ENCODE measurements around the gene SDC1.
"Not testable (repeated sequence)": the region's sequence is repeated elsewhere in the genome, so short reads cannot be mapped to it uniquely, and the experiment has no call there.

Gene SDC1

GRCh38 chr2:20195431-20196033 is 29.4 kb downstream of the SDC1 start:
- no peak for DNase-seq

DNA sequence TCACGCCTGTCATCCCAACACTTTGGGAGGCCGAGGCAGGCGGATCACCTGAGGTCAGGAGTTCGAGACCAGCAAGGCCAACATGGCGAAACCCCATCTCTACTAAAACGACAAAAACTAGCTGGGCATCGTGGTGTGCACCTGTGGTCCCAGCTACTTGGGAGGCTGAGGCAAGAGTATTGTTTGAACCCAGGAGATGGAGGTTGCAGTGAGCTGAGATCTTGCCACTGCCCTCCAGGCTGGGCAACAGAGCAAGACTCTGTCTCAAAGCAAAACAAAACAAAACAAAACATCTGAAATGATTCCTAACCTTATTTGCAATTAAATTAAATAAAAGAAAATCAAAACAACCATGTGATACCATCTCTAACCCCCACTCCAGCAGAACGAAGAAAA is 29.9 kb downstream of the SDC1 start:
- DNase-seq = not testable (repeated sequence)

DNA sequence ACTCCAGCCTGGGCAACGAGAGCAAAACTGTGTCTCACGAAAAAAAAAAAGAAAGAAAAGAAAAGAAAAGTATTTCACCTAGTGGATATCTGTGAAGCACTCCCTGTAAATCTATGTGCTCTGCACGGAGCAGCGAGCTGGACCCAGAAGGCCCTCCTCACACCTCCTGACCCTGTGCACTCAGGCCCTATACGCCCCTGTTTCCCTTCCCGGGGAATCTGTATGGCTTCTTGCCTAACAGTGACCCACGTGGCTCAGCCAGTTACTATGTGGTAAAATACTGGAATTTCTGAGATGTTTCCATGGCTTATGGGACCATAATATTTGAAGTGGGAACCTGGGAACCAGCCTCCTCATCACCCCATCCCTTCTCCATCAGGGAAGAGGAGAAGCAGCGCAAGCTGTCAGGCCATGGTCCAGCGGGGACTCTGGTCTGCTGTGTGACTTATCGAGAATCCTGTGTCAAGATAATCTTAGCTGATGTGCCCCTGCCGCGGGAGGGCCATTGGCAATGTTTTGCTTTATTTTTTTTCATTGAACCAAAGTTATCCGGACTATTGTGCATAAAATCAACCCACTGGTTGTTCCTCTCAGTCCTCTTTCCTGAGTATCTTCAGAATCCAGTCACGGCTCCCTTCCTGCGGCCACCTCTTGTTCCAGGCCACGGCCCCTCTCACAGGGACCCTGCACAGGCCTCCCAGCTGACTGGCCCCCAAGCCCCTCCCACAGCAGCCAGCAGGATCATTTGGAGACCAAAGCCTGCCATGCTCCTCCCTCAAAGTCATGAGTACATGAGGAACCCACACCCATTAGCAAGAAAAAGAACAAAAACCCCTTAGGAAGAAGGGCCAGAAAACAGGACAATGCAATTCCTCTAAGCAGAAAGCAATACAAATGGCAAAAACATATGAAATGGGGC is 30.6 kb downstream of the SDC1 start:
- no peak for DNase-seq

GRCh38 chr2:20193185-20193584 is 31.7 kb downstream of the SDC1 start:
- DNase-seq = no peak

DNA sequence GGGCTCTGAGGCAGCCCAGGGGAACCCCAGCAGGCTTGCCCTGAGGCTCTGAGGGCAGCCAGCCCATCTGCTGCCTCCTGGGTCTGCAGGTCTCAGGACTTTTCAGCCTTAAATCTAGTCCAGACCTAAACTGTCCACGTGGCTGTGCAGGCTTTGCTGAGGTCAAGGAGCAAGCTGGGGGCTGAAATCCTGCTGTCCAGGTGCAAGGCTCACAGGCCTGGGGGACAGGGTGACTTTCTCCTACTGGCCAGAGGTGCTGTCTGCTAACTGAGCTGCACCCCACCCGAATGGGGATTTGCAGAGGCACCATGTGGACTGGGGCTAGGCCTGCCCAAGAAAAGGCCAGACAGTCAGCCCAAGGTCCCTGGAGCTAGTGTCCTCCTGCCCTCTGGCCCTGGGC is 32.1 kb downstream of the SDC1 start:
- DNase-seq = no peak

GRCh38 chr2:20191714-20192569 is 33.0 kb downstream of the SDC1 start:
- DNase-seq = no peak

DNA sequence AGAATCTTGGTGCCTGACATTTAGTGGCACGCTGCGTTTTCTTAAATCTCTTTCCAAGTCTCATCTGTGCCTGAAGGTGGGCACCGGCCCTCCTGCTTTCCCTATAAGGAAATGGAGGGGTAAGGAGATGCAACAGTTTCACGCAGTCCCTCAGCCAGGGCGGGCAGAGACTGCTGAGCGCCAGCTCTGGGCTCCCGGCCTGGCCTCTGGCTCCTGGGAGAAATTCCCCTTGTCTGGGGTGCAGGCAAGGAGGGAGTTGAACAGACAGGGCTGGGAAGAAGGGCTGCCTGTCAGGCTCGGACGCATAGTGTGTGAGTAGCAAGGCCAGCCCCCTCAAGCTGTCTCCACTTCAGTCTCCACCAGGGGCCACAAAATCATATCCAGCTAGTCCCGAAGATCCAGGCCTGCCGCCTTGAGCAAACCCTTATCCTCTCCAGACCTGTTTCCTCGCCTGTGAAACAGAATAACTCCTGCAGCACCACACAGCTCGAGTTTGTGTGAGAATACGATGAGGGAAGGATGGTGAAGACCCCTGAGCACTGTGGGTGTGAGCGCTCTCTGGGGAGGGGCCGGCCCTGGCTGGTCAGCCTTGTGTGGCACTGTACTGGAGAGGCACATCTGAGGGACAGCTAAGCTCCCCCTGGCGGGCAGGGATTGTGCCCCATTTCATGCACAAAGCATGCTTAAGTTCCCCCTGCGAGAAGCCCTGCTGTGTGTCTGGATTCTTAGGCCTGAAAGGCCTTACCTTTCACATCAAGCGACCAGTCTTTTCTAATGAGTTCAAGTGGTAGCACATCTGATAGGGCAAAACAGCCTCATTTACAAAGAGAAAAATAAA is 33.8 kb downstream of the SDC1 start:
- no peak for DNase-seq

DNA sequence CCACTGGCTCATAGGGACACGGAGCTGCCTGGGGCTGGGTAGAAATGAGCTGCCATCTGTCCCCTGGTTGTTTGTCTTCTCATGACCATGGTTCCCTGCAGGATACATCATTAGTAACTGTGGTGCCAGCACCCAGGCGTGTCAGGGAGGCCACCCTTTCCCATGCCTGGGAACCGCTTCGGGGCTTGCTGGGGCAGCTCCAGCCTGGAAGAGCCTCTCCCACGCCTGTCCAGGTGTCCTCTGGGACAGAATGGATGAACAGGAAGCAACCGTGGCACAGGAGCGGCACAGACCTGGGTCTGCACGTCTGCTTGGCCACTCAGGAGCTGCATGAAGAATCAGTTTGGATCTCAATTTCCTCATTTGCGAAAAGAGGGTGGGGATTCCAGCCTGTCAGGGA is 34.8 kb downstream of the SDC1 start:
- no peak for DNase-seq

DNA sequence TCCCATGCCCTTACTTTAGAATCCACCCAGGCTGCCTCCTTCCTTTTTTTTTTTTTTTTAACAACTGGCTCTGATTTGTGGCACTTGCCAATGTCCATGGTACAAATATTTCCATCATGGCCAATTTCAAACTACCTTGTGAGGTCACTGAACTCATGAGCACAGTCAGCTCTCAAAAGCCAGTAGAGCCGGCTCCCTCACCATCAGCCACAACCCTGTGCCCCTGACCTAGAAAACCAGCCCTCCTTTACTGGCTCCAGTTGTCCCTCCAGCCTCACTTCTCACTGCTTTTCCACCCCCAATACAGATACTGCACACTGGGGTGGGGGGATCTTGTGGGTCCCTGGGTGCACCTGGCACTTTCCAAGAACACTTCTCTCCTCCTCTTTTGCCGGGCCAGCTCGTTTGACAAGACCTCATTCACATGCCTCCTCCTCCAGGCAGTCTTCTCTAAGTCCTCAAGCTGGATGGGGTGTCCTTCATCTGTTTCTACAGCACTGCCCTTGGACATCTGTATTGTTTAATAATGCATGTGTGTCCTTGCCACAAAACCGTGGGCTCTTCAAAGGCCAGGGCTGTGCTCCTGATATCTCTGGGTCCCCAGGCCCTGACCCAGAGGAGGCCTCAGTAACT is 35.5 kb downstream of the SDC1 start:
- DNase-seq = no peak

DNA sequence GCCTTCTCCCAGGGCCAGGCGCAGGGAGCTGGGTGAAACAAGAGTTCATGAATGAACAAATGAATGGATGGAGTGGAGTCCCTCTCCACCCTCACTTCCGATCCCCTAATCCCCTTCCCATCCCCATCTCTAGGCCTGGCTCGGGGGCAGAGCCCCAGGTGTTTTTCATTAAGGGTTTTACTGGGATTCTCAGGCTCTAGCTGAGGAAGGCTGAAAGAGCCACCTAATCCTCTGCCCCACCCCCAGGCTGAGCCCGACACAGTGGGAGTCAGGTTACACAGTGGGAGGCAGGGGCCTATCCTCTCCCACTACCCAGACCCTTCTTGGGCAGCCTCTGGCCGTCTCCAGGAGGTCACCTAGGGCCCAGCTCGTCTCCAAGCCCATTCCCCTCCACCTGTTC is 36.1 kb downstream of the SDC1 start:
- DNase-seq = no peak

DNA sequence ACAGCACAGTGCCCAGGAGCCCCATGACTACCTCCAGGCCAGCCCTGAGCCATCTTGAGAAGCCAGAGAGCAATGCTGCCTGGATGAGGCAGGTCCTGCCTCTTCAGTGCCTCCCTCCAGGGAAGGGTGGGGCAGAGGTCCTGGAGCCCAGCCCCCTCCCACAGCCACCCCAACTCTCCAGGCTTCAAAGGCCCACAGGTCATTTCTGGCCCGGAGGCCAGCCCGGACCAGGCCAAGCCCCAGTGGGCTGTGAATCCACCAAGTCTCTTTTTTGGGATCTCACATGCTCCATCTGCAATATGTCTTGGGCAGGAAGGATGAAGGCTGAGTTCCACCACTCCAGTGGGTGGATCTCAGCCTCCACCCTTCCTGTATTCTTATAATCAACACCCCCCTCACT is 36.7 kb downstream of the SDC1 start:
- no peak for DNase-seq

DNA sequence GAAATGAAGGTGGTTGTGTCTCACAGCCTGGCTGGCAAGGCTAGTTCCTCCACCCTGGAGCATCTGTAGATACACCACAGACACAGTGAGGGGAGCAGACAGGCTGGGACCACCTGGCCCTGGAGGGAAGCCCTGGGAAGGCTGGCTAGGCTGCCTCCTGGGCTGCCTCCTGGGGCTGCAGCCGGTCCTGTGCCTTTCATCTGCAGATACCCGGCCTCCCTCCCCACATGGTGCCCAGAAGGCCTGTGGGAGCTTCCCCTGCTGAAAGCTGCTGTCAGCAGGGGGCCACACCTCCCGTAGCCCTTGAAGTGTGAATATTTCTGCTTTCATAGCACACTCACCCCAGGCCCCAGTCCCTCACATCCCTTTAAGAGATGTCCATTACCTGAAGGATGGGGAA is 37.6 kb downstream of the SDC1 start:
- DNase-seq = no peak

GRCh38 chr2:20186855-20187187 is 38.1 kb downstream of the SDC1 start:
- no peak for DNase-seq

DNA sequence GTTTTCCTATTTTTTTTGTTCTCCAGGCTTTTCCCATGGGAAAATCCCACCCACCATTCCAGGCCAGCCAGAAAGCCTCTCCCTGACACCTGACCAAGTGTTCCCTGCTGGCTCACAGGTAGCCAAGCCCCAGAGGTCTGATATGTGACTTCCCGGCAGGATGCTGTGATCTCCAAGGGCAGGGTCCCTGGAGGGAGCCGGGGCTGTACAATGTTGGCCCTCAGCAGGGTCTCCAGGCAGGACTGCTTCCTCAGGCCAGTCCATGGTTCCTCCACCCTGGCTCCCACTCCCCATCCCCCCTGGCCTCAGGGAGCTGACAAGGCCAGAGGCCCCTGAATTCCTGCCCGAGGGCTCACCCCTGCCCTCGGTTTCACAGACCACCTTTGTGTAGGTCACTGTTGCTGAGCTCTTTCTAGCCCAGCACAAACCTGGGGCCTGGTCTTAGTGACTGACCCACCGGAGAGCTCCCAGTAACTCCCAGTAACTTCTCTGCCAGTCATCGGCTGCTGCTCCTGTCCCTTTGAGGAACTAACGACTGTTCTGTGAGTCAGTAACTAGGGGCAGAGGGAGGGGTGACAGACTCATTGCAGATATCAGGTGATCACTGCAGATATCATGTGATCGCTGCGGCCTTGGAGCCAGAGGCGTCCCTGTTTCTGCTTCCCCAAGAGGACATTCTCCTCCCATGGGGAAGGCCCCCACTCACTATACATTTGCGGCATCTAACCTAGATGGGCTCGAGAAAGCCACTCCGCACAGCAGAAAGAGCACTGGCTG is 38.7 kb downstream of the SDC1 start:
- no peak for DNase-seq

- no peak for DNase-seq
Observed at GRCh38 chr2:20185176-20186022, 39.5 kb downstream of the SDC1 start.

- peak; percentile 25 for DNase-seq
Observed at GRCh38 chr2:20184067-20184938, 40.6 kb downstream of the SDC1 start.

DNA sequence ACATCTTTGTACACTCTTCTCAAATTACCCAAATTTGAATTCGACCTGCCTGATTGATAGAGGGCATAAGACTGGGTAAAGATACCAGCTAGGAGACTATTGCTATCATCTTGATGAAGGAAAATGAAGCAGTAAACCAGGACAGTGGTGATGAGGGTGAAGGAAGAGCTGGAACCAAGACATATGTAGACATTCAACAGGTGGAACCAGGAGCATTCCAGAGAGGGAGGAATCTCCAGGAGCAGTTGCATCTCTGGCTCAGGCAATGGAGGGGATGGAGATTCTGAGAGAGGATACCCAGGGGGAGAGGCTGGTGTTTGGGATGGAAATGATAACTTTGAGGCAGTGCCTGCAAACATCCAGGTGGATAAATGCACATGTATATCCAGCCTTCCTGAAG is 41.6 kb downstream of the SDC1 start:
- DNase-seq = no peak

DNA sequence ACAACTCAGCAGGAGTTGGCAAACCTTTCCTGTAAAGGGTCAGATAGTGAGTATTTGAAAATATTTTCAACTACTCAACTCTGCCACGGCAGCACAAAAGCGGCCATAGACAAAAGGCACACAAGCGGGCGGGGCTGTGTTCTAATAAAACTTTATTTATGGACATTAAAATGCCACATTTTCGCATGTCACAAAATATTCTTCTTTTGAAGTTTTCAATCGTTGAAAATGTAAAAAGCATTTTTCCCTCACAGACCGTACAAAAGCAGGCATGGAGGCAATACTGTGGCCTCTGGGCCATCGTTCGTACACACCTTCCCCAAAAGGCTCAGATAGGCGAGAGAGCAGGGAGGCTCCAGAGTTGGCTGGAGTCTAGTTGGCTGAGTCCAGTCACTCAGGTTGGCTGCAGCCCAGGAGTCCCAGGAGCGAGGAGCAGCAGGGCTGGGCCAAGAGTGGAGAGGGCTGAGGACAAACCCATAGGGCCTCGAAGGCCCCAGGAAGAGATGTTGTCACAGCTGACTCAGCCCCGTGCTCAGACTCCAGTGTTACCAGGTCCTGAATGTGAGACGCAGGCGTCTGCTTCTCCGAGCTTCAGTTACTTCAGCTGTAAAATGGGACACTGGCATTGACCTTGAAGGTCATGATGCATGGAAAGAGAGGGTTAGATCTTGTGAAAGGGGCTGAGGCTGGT is 42.5 kb downstream of the SDC1 start:
- DNase-seq = no peak

- DNase-seq = no peak
Observed at GRCh38 chr2:20181761-20182160, 43.2 kb downstream of the SDC1 start.
